ENCODE results near the gene TSNAXIP1. TPM values are rescaled to one million over a fixed set of nuclear protein-coding genes. Genes with fewer than 3 reads are reported as not detected.
A peak's percentile ranks its signal among the peaks of the same experiment; 100 is the strongest.

The TSNAXIP1 gene, protein sequence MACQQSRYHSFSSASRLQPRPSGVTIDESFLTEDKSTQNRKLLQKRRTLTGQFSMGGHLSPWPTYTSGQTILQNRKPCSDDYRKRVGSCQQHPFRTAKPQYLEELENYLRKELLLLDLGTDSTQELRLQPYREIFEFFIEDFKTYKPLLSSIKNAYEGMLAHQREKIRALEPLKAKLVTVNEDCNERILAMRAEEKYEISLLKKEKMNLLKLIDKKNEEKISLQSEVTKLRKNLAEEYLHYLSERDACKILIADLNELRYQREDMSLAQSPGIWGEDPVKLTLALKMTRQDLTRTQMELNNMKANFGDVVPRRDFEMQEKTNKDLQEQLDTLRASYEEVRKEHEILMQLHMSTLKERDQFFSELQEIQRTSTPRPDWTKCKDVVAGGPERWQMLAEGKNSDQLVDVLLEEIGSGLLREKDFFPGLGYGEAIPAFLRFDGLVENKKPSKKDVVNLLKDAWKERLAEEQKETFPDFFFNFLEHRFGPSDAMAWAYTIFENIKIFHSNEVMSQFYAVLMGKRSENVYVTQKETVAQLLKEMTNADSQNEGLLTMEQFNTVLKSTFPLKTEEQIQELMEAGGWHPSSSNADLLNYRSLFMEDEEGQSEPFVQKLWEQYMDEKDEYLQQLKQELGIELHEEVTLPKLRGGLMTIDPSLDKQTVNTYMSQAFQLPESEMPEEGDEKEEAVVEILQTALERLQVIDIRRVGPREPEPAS
- total RNA-seq (1 to 10 TPM; 5.0 to 8.7 TPM), polyA plus RNA-seq (1 to 10 TPM; 4.1 to 5.0 TPM)
- long read RNA-seq, donor 1, result 0 reads
- long read RNA-seq, donor 2, result 0 reads
- long read RNA-seq, donor 3, result 0 reads
- long read RNA-seq, donor 4, result 0 reads
- long read RNA-seq, donor 5, result 0 reads

- TF ChIP-seq CTCF (IDR thresholded peaks at IDR 0.05; ENCODE audit: control extremely low read depth, extremely low read depth), result no peak
- H3K27ac ChIP-seq (ENCODE audit: low read depth in 1 of 2, low read length in 1 of 2), result peak within 1 kb of the TSS; percentile 89
- peak within 1 kb of the TSS; percentile 98 for H3K4me3 ChIP-seq
- ATAC-seq (ENCODE audit: insufficient read depth, low FRiP score) (peak; percentile 95), DNase-seq (peak; percentile 99 to 100 (median 100))
- no peaks in the 10 kb centered on the region for H3K9me3 ChIP-seq (ENCODE audit: control insufficient read depth in 4 of 4, insufficient read depth in 3 of 4, low read length in 3 of 4)
- peaks cover 6 to 16% (median 9%) of the 10 kb centered on the region in 5 donors for H3K4me1 ChIP-seq (ENCODE audit: control insufficient read depth in 5 of 5, insufficient read depth in 5 of 5, low read length in 5 of 5)
- 0 to 1% methylated on average over 48 to 54 of the region's 54 CpGs for WGBS, 2 donors
- H3K36me3 ChIP-seq (ENCODE audit: control insufficient read depth in 4 of 4, insufficient read depth in 4 of 4, low read length in 4 of 4), result peaks cover 0 to 5% (median 2%) of the 10 kb centered on the region in 4 donors
- H3K9ac ChIP-seq (ENCODE audit: insufficient read depth in 1 of 2, low read length in 2 of 2), result peak within 1 kb of the TSS; percentile 81 to 84
- H3K27me3 ChIP-seq (ENCODE audit: control insufficient read depth in 3 of 3, insufficient read depth in 3 of 3, low read length in 2 of 3), result no peaks in the 10 kb centered on the region
Observed at GRCh38 chr16:67806428-67807147, at the start of gene TSNAXIP1, which contains the start of gene RANBP10. Gene TSNAXIP1, plus strand, starts transcription at chr16:67806889. Its CDS starts 261 bp downstream, at chr16:67807150. Gene RANBP10, minus strand, starts transcription at chr16:67806560. Its CDS starts 24 bp downstream, at chr16:67806536.

- WGBS, 2 donors, result 92 to 93% methylated on average over 3 of the region's 3 CpGs
- TF ChIP-seq CTCF (IDR thresholded peaks at IDR 0.05; ENCODE audit: control extremely low read depth, extremely low read depth), result no peak
- Histone ChIP-seq H3K27ac (ENCODE audit: low read depth in 1 of 2, low read length in 1 of 2) (no peak overlapping the region), H3K9me3 (ENCODE audit: control insufficient read depth in 4 of 4, insufficient read depth in 3 of 4, low read length in 3 of 4) (no peaks in the 10 kb centered on the region), H3K36me3 (ENCODE audit: control insufficient read depth in 4 of 4, insufficient read depth in 4 of 4, low read length in 4 of 4) (peaks cover 0 to 9% (median 5%) of the 10 kb centered on the region in 4 donors), H3K4me3 (no peak overlapping the region), H3K9ac (ENCODE audit: insufficient read depth in 1 of 2, low read length in 2 of 2) (no peak overlapping the region), H3K4me1 (ENCODE audit: control insufficient read depth in 5 of 5, insufficient read depth in 5 of 5, low read length in 5 of 5) (no peaks in the 10 kb centered on the region), H3K27me3 (ENCODE audit: control insufficient read depth in 3 of 3, insufficient read depth in 3 of 3, low read length in 2 of 3) (no peaks in the 10 kb centered on the region)
- ATAC-seq (ENCODE audit: insufficient read depth, low FRiP score) (no peak), DNase-seq (no peak)
Observed at GRCh38 chr16:67758006-67758405, 48.7 kb upstream of the TSNAXIP1 start.

GRCh38 chr16:67758966-67759365, 47.7 kb upstream of the TSNAXIP1 start:
- H3K4me3 ChIP-seq, result no peak overlapping the region
- no peak for TF ChIP-seq CTCF (IDR thresholded peaks at IDR 0.05; ENCODE audit: control extremely low read depth, extremely low read depth)
- DNase-seq (peak in 1 of 3 donors; percentile 18), ATAC-seq (ENCODE audit: insufficient read depth, low FRiP score) (no peak)
- no peak overlapping the region for H3K9ac ChIP-seq (ENCODE audit: insufficient read depth in 1 of 2, low read length in 2 of 2)
- no peak overlapping the region for H3K27ac ChIP-seq (ENCODE audit: low read depth in 1 of 2, low read length in 1 of 2)
- WGBS, 2 donors, result 77 to 92% methylated on average over 7 of the region's 7 CpGs
- no peaks in the 10 kb centered on the region for H3K4me1 ChIP-seq (ENCODE audit: control insufficient read depth in 5 of 5, insufficient read depth in 5 of 5, low read length in 5 of 5)
- no peaks in the 10 kb centered on the region for H3K27me3 ChIP-seq (ENCODE audit: control insufficient read depth in 3 of 3, insufficient read depth in 3 of 3, low read length in 2 of 3)
- no peaks in the 10 kb centered on the region for H3K9me3 ChIP-seq (ENCODE audit: control insufficient read depth in 4 of 4, insufficient read depth in 3 of 4, low read length in 3 of 4)
- H3K36me3 ChIP-seq (ENCODE audit: control insufficient read depth in 4 of 4, insufficient read depth in 4 of 4, low read length in 4 of 4), result peaks cover 0 to 9% (median 5%) of the 10 kb centered on the region in 4 donors
